HG03442 (cell line): ENCODE results near the gene SIGLEC5.
"Not testable (repeated sequence)": the region's sequence is repeated elsewhere in the genome, so short reads cannot be mapped to it uniquely, and the experiment has no call there.

ENCODE experiments used
- ATAC-seq: cut with Tn5 transposase; IDR thresholded peaks from one replicate; pipeline ENCODE4 v1.9.1; 2021; ENCODE audit warnings: mild to moderate bottlenecking, moderate library complexity; ENCODE audit not compliant: unreplicated experiment

SIGLEC5 gene

GRCh38 chr19:51630315-51630714 lies at the start of gene SIGLEC5:
Gene SIGLEC5, minus strand, starts transcription at chr19:51630401. Its CDS starts 66 bp downstream, at chr19:51630335.
- not testable (repeated sequence) for ATAC-seq

- no peak for ATAC-seq
These were observed 46.4 kb upstream of the SIGLEC5 start for GRCh38 chr19:51676566-51677083.

GRCh38 chr19:51675911-51676565 lies 45.8 kb upstream of the SIGLEC5 start:
- ATAC-seq = not testable (repeated sequence)

- no peak for ATAC-seq
These were observed 38.0 kb upstream of the SIGLEC5 start for GRCh38 chr19:51668216-51668615.

- ATAC-seq = no peak
These were observed 34.8 kb upstream of the SIGLEC5 start for GRCh38 chr19:51664997-51665396.

GRCh38 chr19:51664131-51664530 lies 33.9 kb upstream of the SIGLEC5 start:
- no peak for ATAC-seq

- no peak for ATAC-seq
These were observed 33.4 kb upstream of the SIGLEC5 start for GRCh38 chr19:51663650-51664049.

- no peak for ATAC-seq
These were observed 30.9 kb upstream of the SIGLEC5 start for GRCh38 chr19:51660975-51661600.

GRCh38 chr19:51654783-51655182 lies 24.6 kb upstream of the SIGLEC5 start:
- no peak for ATAC-seq

- no peak for ATAC-seq
These were observed 23.0 kb upstream of the SIGLEC5 start for GRCh38 chr19:51653162-51653561.

- ATAC-seq = no peak
These were observed 22.1 kb upstream of the SIGLEC5 start for GRCh38 chr19:51652266-51652665.

GRCh38 chr19:51651216-51651846 lies 21.1 kb upstream of the SIGLEC5 start:
- ATAC-seq = no peak

GRCh38 chr19:51647318-51647717 lies 17.1 kb upstream of the SIGLEC5 start:
- no peak for ATAC-seq

- not testable (repeated sequence) for ATAC-seq
These were observed 16.5 kb upstream of the SIGLEC5 start, which contains the start of gene SIGLEC14 for GRCh38 chr19:51646730-51647129. Gene SIGLEC14, minus strand, starts transcription at chr19:51646825. Its CDS starts 66 bp downstream, at chr19:51646759.

- ATAC-seq = no peak
These were observed 14.6 kb upstream of the SIGLEC5 start for GRCh38 chr19:51644636-51645271.

GRCh38 chr19:51641648-51642047 lies 11.4 kb upstream of the SIGLEC5 start:
- no peak for ATAC-seq

GRCh38 chr19:51640386-51640785 lies 10.2 kb upstream of the SIGLEC5 start:
- ATAC-seq = no peak

- no peak for ATAC-seq
These were observed 9.7 kb upstream of the SIGLEC5 start for GRCh38 chr19:51639916-51640315.

GRCh38 chr19:51637362-51637978 lies 7.3 kb upstream of the SIGLEC5 start:
- no peak for ATAC-seq

- ATAC-seq = no peak
These were observed 1.9 kb upstream of the SIGLEC5 start for GRCh38 chr19:51632126-51632525.
